ENCODE results near the gene ASXL1.
A peak's percentile ranks its signal among the peaks of the same experiment; 100 is the strongest.

The ASXL1 gene

GRCh38 chr20:32325706-32326503 lies 32.2 kb upstream of the ASXL1 start:
- Histone ChIP-seq H3K27ac (ENCODE audit: low read depth, low read length, severe bottlenecking) (peak overlapping the region; percentile 75), H3K9me3 (ENCODE audit: control insufficient read depth, low read length) (no peaks in the 10 kb centered on the region), H3K4me3 (ENCODE audit: extremely low read depth, insufficient read depth, low read length, poor library complexity, severe bottlenecking) (no peak overlapping the region), H3K36me3 (ENCODE audit: control insufficient read depth, insufficient read depth, low read length) (peaks cover 18% of the 10 kb centered on the region), H3K4me1 (ENCODE audit: control insufficient read depth, insufficient read depth, low read length, poor library complexity, severe bottlenecking) (peaks cover 18% of the 10 kb centered on the region)
- WGBS, 2 experiments (ENCODE audit: insufficient coverage in 2 of 2): 75 to 95% methylated on average over 2 to 4 of the region's 6 CpGs

DNA sequence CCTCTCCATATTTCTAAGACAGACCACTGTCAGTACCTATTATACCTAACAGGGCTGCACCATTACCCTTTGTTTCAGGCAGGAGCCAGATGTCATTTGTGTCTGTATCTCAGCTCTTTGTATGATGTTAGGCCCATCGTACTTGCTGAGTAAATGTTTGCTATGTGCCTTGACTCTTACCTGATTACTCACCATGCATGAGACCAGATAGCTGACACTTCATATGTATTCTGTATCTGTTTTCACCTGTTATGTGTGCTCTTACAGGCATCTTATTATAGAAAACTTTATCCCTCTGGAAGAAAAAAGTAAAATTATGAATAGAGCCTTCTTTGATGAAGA lies 31.7 kb upstream of the ASXL1 start:
- peak overlapping the region; percentile 75 for H3K27ac ChIP-seq (ENCODE audit: low read depth, low read length, severe bottlenecking)
- peaks cover 23% of the 10 kb centered on the region for H3K36me3 ChIP-seq (ENCODE audit: control insufficient read depth, insufficient read depth, low read length)
- no peaks in the 10 kb centered on the region for H3K9me3 ChIP-seq (ENCODE audit: control insufficient read depth, low read length)
- 100% methylated on average over 1 of the region's 1 CpG; no CpG with 5 or more reads in 1 of the 2 experiments for WGBS, 2 experiments (ENCODE audit: insufficient coverage in 2 of 2)
- no peak overlapping the region for H3K4me3 ChIP-seq (ENCODE audit: extremely low read depth, insufficient read depth, low read length, poor library complexity, severe bottlenecking)
- H3K4me1 ChIP-seq (ENCODE audit: control insufficient read depth, insufficient read depth, low read length, poor library complexity, severe bottlenecking): peaks cover 18% of the 10 kb centered on the region

GRCh38 chr20:32327087-32327681 lies 30.9 kb upstream of the ASXL1 start:
- no peak overlapping the region for H3K4me3 ChIP-seq (ENCODE audit: extremely low read depth, insufficient read depth, low read length, poor library complexity, severe bottlenecking)
- 97 to 100% methylated on average over 4 to 6 of the region's 9 CpGs for WGBS, 2 experiments (ENCODE audit: insufficient coverage in 2 of 2)
- peak overlapping the region; percentile 45 for H3K27ac ChIP-seq (ENCODE audit: low read depth, low read length, severe bottlenecking)
- no peaks in the 10 kb centered on the region for H3K9me3 ChIP-seq (ENCODE audit: control insufficient read depth, low read length)
- peaks cover 18% of the 10 kb centered on the region for H3K4me1 ChIP-seq (ENCODE audit: control insufficient read depth, insufficient read depth, low read length, poor library complexity, severe bottlenecking)
- peaks cover 30% of the 10 kb centered on the region for H3K36me3 ChIP-seq (ENCODE audit: control insufficient read depth, insufficient read depth, low read length)

DNA sequence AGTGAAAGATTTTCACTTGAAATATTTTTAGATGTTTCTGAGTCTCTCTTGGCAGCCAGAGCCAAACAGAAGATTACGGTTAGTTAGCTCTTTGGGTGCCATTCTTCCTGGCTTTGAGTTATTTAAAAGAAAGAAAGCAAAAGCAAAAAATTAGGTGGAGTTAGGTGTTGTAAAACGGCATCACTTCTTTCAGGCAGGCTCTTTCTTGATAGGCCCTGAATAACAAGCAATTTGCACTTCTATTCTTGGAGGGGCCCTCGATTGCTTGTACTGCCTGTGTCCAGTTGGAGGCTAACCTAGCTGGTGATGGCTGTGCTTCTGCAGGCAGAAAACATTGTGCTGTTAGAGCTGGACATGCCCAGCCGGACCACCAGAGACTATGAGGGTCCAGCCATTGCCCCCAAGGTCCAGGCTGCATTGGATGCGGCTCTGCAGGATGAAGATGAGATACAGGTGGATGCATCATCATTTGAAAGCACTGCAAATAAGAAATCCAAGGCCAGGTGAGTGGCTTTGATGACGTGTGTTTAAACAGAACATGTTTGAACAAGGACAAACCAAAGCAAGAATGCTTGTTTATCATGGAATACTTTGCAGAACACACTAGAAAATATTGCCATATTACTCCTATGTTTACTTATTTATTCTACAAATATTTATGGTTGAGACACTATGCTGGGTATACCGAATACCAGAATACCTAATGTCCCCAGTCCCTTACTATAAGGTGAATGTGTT lies 28.1 kb upstream of the ASXL1 start:
- Histone ChIP-seq H3K9me3 (ENCODE audit: control insufficient read depth, low read length) (no peaks in the 10 kb centered on the region), H3K27ac (ENCODE audit: low read depth, low read length, severe bottlenecking) (no peak overlapping the region), H3K4me3 (ENCODE audit: extremely low read depth, insufficient read depth, low read length, poor library complexity, severe bottlenecking) (no peak overlapping the region), H3K4me1 (ENCODE audit: control insufficient read depth, insufficient read depth, low read length, poor library complexity, severe bottlenecking) (peaks cover 18% of the 10 kb centered on the region), H3K36me3 (ENCODE audit: control insufficient read depth, insufficient read depth, low read length) (peaks cover 46% of the 10 kb centered on the region)
- 95 to 96% methylated on average over 2 to 5 of the region's 7 CpGs for WGBS, 2 experiments (ENCODE audit: insufficient coverage in 2 of 2)

GRCh38 chr20:32330555-32330897 lies 27.6 kb upstream of the ASXL1 start:
- no peaks in the 10 kb centered on the region for H3K9me3 ChIP-seq (ENCODE audit: control insufficient read depth, low read length)
- H3K27ac ChIP-seq (ENCODE audit: low read depth, low read length, severe bottlenecking): no peak overlapping the region
- H3K4me3 ChIP-seq (ENCODE audit: extremely low read depth, insufficient read depth, low read length, poor library complexity, severe bottlenecking): no peak overlapping the region
- peaks cover 46% of the 10 kb centered on the region for H3K36me3 ChIP-seq (ENCODE audit: control insufficient read depth, insufficient read depth, low read length)
- H3K4me1 ChIP-seq (ENCODE audit: control insufficient read depth, insufficient read depth, low read length, poor library complexity, severe bottlenecking): peaks cover 18% of the 10 kb centered on the region
- no CpG with 5 or more reads among the region's 1 CpG for WGBS, 2 experiments (ENCODE audit: insufficient coverage in 2 of 2)

- Histone ChIP-seq H3K9me3 (ENCODE audit: control insufficient read depth, low read length) (no peaks in the 10 kb centered on the region), H3K4me3 (ENCODE audit: extremely low read depth, insufficient read depth, low read length, poor library complexity, severe bottlenecking) (no peak overlapping the region), H3K4me1 (ENCODE audit: control insufficient read depth, insufficient read depth, low read length, poor library complexity, severe bottlenecking) (peaks cover under 1% of the 10 kb centered on the region), H3K27ac (ENCODE audit: low read depth, low read length, severe bottlenecking) (no peak overlapping the region), H3K36me3 (ENCODE audit: control insufficient read depth, insufficient read depth, low read length) (peaks cover 46% of the 10 kb centered on the region)
- 89 to 95% methylated on average over 2 of the region's 3 CpGs for whole genome bisulfite sequencing, 2 experiments (ENCODE audit: insufficient coverage in 2 of 2)
These were observed 25.5 kb upstream of the ASXL1 start for GRCh38 chr20:32332614-32333013.

DNA sequence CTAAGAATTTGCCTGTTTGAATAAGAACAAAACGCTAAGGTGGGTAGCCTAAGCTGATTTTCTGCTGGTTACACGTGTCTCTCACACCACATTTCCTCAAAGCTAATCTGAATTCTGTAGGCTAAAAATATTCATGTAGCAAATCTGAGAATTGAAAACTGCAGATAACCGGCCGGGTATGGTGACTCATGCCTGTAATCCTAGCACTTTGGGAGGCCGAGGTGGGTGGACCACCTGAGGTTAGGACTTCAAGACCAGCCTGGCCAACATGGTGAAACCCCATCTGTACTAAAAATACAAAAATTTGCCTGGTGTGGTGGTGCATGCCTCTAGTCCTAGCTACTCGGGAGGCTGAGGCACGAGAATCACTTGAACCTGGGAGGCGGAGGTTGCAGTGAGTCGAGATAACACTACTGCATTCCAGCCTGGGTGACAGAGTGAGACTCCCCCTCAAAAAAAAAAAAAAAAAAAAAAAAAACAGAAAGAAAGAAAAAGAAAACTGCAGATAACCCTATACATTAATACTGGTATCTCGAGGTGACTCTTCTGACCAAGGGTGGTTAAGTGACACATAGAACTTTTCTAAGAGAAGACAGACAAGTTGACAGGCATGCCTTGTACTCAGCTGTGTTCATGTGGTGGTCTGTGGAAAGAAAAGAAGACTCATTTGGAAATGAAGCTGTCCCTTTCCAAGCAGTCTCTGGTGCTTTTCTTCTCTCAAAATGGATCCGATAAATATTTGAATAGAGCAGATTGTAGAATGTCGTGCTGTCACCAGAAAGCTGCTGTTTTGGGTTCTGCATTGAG lies 24.7 kb upstream of the ASXL1 start:
- Histone ChIP-seq H3K27ac (ENCODE audit: low read depth, low read length, severe bottlenecking) (no peak overlapping the region), H3K9me3 (ENCODE audit: control insufficient read depth, low read length) (no peaks in the 10 kb centered on the region), H3K4me1 (ENCODE audit: control insufficient read depth, insufficient read depth, low read length, poor library complexity, severe bottlenecking) (no peaks in the 10 kb centered on the region), H3K36me3 (ENCODE audit: control insufficient read depth, insufficient read depth, low read length) (peaks cover 44% of the 10 kb centered on the region), H3K4me3 (ENCODE audit: extremely low read depth, insufficient read depth, low read length, poor library complexity, severe bottlenecking) (no peak overlapping the region)
- 91 to 95% methylated on average over 6 to 7 of the region's 12 CpGs for WGBS, 2 experiments (ENCODE audit: insufficient coverage in 2 of 2)

- Histone ChIP-seq H3K4me1 (ENCODE audit: control insufficient read depth, insufficient read depth, low read length, poor library complexity, severe bottlenecking) (no peaks in the 10 kb centered on the region), H3K4me3 (ENCODE audit: extremely low read depth, insufficient read depth, low read length, poor library complexity, severe bottlenecking) (no peak overlapping the region), H3K36me3 (ENCODE audit: control insufficient read depth, insufficient read depth, low read length) (peaks cover 43% of the 10 kb centered on the region), H3K9me3 (ENCODE audit: control insufficient read depth, low read length) (no peaks in the 10 kb centered on the region), H3K27ac (ENCODE audit: low read depth, low read length, severe bottlenecking) (no peak overlapping the region)
- WGBS, 2 experiments (ENCODE audit: insufficient coverage in 2 of 2): 87 to 98% methylated on average over 10 of the region's 13 CpGs
These were observed 23.9 kb upstream of the ASXL1 start for GRCh38 chr20:32333988-32334885.

GRCh38 chr20:32336918-32337347 lies 21.2 kb upstream of the ASXL1 start:
- Histone ChIP-seq H3K4me1 (ENCODE audit: control insufficient read depth, insufficient read depth, low read length, poor library complexity, severe bottlenecking) (no peaks in the 10 kb centered on the region), H3K4me3 (ENCODE audit: extremely low read depth, insufficient read depth, low read length, poor library complexity, severe bottlenecking) (no peak overlapping the region), H3K36me3 (ENCODE audit: control insufficient read depth, insufficient read depth, low read length) (peaks cover 22% of the 10 kb centered on the region), H3K9me3 (ENCODE audit: control insufficient read depth, low read length) (no peaks in the 10 kb centered on the region), H3K27ac (ENCODE audit: low read depth, low read length, severe bottlenecking) (no peak overlapping the region)
- 63 to 93% methylated on average over 3 to 4 of the region's 5 CpGs for WGBS, 2 experiments (ENCODE audit: insufficient coverage in 2 of 2)
